ENCODE results near the gene SRRM1. TPM values are rescaled to one million over a fixed set of nuclear protein-coding genes. Genes with fewer than 3 reads are reported as not detected.
"Not testable (repeated sequence)": the region's sequence is repeated elsewhere in the genome, so short reads cannot be mapped to it uniquely, and the experiment has no call there.

SRRM1 gene
- total RNA-seq, 1 experiment from 2014 or later: 55.3 TPM

GRCh38 chr1:24644100-24644384 lies 940 bp downstream of the SRRM1 start:
- no peak for DNase-seq (ENCODE audit: low read depth)

- DNase-seq (ENCODE audit: low read depth): no peak
These were observed 5.8 kb downstream of the SRRM1 start for GRCh38 chr1:24648919-24649318.

GRCh38 chr1:24652382-24652781 lies 9.3 kb downstream of the SRRM1 start:
- DNase-seq (ENCODE audit: low read depth): no peak

GRCh38 chr1:24654010-24654409 lies 10.9 kb downstream of the SRRM1 start:
- DNase-seq (ENCODE audit: low read depth): no peak

- no peak for DNase-seq (ENCODE audit: low read depth)
These were observed 12.9 kb downstream of the SRRM1 start for GRCh38 chr1:24656046-24656445.

- DNase-seq (ENCODE audit: low read depth): no peak
These were observed 14.7 kb downstream of the SRRM1 start for GRCh38 chr1:24657781-24658180.

- DNase-seq (ENCODE audit: low read depth): no peak
These were observed 16.2 kb downstream of the SRRM1 start for GRCh38 chr1:24659166-24659904.

GRCh38 chr1:24659993-24660665 lies 17.0 kb downstream of the SRRM1 start:
- no peak for DNase-seq (ENCODE audit: low read depth)

- no peak for DNase-seq (ENCODE audit: low read depth)
These were observed 21.5 kb downstream of the SRRM1 start for GRCh38 chr1:24664507-24665033.

- no peak for DNase-seq (ENCODE audit: low read depth)
These were observed 23.7 kb downstream of the SRRM1 start for GRCh38 chr1:24666794-24667193.

GRCh38 chr1:24671372-24671771 lies 28.3 kb downstream of the SRRM1 start:
- peak; percentile 41 for DNase-seq (ENCODE audit: low read depth)

GRCh38 chr1:24672686-24673085 lies 29.6 kb downstream of the SRRM1 start:
- DNase-seq (ENCODE audit: low read depth): peak; percentile 46

GRCh38 chr1:24673341-24673740 lies 30.2 kb downstream of the SRRM1 start:
- no peak for DNase-seq (ENCODE audit: low read depth)

- DNase-seq (ENCODE audit: low read depth): not testable (repeated sequence)
These were observed 35.3 kb downstream of the SRRM1 start for GRCh38 chr1:24678421-24678820.

GRCh38 chr1:24679725-24680124 lies 36.6 kb downstream of the SRRM1 start:
- DNase-seq (ENCODE audit: low read depth): no peak

- peak; percentile 96 for DNase-seq (ENCODE audit: low read depth)
These were observed 40.6 kb downstream of the SRRM1 start for GRCh38 chr1:24683713-24684162.

GRCh38 chr1:24688033-24688432 lies 44.9 kb downstream of the SRRM1 start:
- no peak for DNase-seq (ENCODE audit: low read depth)

GRCh38 chr1:24688621-24689195 lies 45.6 kb downstream of the SRRM1 start:
- DNase-seq (ENCODE audit: low read depth): peak; percentile 69

GRCh38 chr1:24691051-24691450 lies 47.9 kb downstream of the SRRM1 start:
- DNase-seq (ENCODE audit: low read depth): no peak

GRCh38 chr1:24692351-24692980 lies 49.4 kb downstream of the SRRM1 start:
- DNase-seq (ENCODE audit: low read depth): no peak

- DNase-seq (ENCODE audit: low read depth): no peak
These were observed 50.8 kb downstream of the SRRM1 start for GRCh38 chr1:24693827-24694379.

GRCh38 chr1:24694380-24694843 lies 51.3 kb downstream of the SRRM1 start:
- peak; percentile 64 for DNase-seq (ENCODE audit: low read depth)
